Testis (tissue), 2 donors: ENCODE measurements around the gene BBS4.

Source experiments
- CTCF ChIP-seq, 3 experiments: fragments of 450-650 bp in 2 of 3; fragments of 200-600 bp in 1 of 3; sonication (generic) in 1 of 3; IDR thresholded peaks; one replicate each; pipeline ENCODE4 v1.5.1; 2016 to 2019; ENCODE audit warnings: antibody characterized with exemption in 3 of 3, mild to moderate bottlenecking in 2 of 3, moderate library complexity in 1 of 3
- POLR2A ChIP-seq: fragments of 450-650 bp; IDR thresholded peaks from one replicate; pipeline ENCODE4 v1.6.1; 2017; ENCODE audit warnings: antibody characterized with exemption, mild to moderate bottlenecking, moderate library complexity

GRCh38 chr15:72758182-72758581 is 72.2 kb downstream of the BBS4 start:
- no peak for TF ChIP-seq POLR2A
- no peak for TF ChIP-seq CTCF (IDR thresholded peaks at IDR 0.05)
